ENCODE data around the gene RAD51B. TPM values are rescaled to one million over a fixed set of nuclear protein-coding genes. Genes with fewer than 3 reads are reported as not detected.
A peak's percentile ranks its signal among the peaks of the same experiment; 100 is the strongest.

RAD51B gene
- total and polyA plus RNA-seq, 2 of the 13 experiments (the other 11 are each of a cell fraction or from before 2014, with no cell fraction given): 7.0 to 9.5 TPM

DNA sequence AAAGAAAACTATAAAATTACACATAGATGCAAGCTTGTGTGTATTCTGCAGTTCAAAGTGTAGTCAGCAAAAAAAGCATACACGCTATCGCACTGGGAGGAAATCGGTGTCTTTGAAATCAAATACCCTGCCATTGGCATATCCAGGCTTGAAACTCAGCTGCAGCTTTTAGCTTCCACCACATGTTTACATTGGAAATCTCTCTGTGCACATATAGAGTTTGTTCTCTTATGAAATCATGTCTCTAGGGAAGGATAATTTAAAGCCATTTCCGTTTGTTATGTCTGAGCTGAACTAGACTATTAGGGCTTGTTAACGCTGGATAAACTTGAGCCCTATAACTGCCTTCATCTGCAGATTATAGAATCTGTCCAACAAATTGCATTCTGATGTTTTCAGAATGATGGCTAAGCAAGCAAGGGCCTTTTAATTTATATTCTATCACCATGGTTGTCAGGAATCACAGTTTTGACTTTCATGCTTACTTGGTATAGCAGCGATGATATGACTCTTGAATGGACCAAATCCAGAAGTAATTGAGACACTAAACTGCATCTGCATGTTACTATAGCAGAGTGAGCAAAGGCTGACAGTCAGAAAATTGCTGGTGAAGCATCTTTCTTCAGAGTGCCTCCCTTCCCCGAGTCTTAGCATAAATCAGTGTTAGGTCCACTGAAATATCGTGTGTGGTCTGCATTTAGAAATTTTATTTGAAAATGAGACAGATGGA is 530.5 kb downstream of the RAD51B start (continued):
- TF ChIP-seq, protein P1, sequence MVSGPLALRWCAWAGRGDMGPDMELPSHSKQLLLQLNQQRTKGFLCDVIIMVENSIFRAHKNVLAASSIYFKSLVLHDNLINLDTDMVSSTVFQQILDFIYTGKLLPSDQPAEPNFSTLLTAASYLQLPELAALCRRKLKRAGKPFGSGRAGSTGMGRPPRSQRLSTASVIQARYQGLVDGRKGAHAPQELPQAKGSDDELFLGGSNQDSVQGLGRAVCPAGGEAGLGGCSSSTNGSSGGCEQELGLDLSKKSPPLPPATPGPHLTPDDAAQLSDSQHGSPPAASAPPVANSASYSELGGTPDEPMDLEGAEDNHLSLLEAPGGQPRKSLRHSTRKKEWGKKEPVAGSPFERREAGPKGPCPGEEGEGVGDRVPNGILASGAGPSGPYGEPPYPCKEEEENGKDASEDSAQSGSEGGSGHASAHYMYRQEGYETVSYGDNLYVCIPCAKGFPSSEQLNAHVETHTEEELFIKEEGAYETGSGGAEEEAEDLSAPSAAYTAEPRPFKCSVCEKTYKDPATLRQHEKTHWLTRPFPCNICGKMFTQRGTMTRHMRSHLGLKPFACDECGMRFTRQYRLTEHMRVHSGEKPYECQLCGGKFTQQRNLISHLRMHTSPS (CRISPR knock-in tag; IDR thresholded peaks at IDR 0.05; ENCODE audit: low read depth): no peak; the same call in 1 of the 2 replicates
- TF ChIP-seq ESRRA (CRISPR knock-in tag; IDR thresholded peaks at IDR 0.05; ENCODE audit: low read depth) (peak; percentile 72; the same call in 1 of the 2 replicates), GATAD1 (CRISPR knock-in tag; IDR thresholded peaks at IDR 0.05) (peak; percentile 52; the same call in 1 of the 2 replicates), ZNF567 (CRISPR knock-in tag; IDR thresholded peaks at IDR 0.05; ENCODE audit: borderline replicate concordance) (0 out of 2 replicates have a peak, but pooled peaks have one; percentile 77), SALL2 (CRISPR knock-in tag; IDR thresholded peaks at IDR 0.05) (peak; percentile 49; the same call in 1 of the 2 replicates), NFATC3 (CRISPR knock-in tag; IDR thresholded peaks at IDR 0.05) (no peak), TEAD3 (CRISPR knock-in tag; optimal IDR thresholded peaks at IDR 0.05; ENCODE audit: borderline replicate concordance) (peak; percentile 92), TCF7L2 (IDR thresholded peaks at IDR 0.05; ENCODE audit: low read depth, low read length) (peak; percentile 97), FOXK1 (CRISPR knock-in tag; IDR thresholded peaks at IDR 0.05; ENCODE audit: borderline replicate concordance, low read depth) (peak; percentile 96), SIX4 (CRISPR knock-in tag; IDR thresholded peaks at IDR 0.05) (peak; percentile 100), RCOR2 (CRISPR knock-in tag; IDR thresholded peaks at IDR 0.05) (peak; percentile 98; the same call in 1 of the 2 replicates), ZNF510 (CRISPR knock-in tag; IDR thresholded peaks at IDR 0.05; ENCODE audit: low read depth) (0 out of 2 replicates have a peak, but pooled peaks have one; percentile 28), CEBPB (IDR thresholded peaks at IDR 0.05; ENCODE audit: borderline replicate concordance, low read depth, low read length) (peak; percentile 73; the same call in 1 of the 2 replicates)
- TF ChIP-seq, protein P2, sequence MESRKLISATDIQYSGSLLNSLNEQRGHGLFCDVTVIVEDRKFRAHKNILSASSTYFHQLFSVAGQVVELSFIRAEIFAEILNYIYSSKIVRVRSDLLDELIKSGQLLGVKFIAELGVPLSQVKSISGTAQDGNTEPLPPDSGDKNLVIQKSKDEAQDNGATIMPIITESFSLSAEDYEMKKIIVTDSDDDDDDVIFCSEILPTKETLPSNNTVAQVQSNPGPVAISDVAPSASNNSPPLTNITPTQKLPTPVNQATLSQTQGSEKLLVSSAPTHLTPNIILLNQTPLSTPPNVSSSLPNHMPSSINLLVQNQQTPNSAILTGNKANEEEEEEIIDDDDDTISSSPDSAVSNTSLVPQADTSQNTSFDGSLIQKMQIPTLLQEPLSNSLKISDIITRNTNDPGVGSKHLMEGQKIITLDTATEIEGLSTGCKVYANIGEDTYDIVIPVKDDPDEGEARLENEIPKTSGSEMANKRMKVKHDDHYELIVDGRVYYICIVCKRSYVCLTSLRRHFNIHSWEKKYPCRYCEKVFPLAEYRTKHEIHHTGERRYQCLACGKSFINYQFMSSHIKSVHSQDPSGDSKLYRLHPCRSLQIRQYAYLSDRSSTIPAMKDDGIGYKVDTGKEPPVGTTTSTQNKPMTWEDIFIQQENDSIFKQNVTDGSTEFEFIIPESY (CRISPR knock-in tag; IDR thresholded peaks at IDR 0.05): 0 out of 2 replicates have a peak, but pooled peaks have one; percentile 34
- TF ChIP-seq, protein P3, sequence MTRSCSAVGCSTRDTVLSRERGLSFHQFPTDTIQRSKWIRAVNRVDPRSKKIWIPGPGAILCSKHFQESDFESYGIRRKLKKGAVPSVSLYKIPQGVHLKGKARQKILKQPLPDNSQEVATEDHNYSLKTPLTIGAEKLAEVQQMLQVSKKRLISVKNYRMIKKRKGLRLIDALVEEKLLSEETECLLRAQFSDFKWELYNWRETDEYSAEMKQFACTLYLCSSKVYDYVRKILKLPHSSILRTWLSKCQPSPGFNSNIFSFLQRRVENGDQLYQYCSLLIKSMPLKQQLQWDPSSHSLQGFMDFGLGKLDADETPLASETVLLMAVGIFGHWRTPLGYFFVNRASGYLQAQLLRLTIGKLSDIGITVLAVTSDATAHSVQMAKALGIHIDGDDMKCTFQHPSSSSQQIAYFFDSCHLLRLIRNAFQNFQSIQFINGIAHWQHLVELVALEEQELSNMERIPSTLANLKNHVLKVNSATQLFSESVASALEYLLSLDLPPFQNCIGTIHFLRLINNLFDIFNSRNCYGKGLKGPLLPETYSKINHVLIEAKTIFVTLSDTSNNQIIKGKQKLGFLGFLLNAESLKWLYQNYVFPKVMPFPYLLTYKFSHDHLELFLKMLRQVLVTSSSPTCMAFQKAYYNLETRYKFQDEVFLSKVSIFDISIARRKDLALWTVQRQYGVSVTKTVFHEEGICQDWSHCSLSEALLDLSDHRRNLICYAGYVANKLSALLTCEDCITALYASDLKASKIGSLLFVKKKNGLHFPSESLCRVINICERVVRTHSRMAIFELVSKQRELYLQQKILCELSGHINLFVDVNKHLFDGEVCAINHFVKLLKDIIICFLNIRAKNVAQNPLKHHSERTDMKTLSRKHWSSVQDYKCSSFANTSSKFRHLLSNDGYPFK (CRISPR knock-in tag; IDR thresholded peaks at IDR 0.05; ENCODE audit: borderline replicate concordance): no peak
- TF ChIP-seq, protein P4, sequence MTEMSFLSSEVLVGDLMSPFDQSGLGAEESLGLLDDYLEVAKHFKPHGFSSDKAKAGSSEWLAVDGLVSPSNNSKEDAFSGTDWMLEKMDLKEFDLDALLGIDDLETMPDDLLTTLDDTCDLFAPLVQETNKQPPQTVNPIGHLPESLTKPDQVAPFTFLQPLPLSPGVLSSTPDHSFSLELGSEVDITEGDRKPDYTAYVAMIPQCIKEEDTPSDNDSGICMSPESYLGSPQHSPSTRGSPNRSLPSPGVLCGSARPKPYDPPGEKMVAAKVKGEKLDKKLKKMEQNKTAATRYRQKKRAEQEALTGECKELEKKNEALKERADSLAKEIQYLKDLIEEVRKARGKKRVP (CRISPR knock-in tag; IDR thresholded peaks at IDR 0.05): peak in 1 of 2 experiments; percentile 74; a peak in 1 of 4 replicates
- TF ChIP-seq, protein P5, sequence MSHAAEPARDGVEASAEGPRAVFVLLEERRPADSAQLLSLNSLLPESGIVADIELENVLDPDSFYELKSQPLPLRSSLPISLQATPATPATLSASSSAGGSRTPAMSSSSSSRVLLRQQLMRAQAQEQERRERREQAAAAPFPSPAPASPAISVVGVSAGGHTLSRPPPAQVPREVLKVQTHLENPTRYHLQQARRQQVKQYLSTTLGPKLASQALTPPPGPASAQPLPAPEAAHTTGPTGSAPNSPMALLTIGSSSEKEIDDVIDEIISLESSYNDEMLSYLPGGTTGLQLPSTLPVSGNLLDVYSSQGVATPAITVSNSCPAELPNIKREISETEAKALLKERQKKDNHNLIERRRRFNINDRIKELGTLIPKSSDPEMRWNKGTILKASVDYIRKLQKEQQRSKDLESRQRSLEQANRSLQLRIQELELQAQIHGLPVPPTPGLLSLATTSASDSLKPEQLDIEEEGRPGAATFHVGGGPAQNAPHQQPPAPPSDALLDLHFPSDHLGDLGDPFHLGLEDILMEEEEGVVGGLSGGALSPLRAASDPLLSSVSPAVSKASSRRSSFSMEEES (CRISPR knock-in tag; IDR thresholded peaks at IDR 0.05): no peak
- TF ChIP-seq, protein P6, sequence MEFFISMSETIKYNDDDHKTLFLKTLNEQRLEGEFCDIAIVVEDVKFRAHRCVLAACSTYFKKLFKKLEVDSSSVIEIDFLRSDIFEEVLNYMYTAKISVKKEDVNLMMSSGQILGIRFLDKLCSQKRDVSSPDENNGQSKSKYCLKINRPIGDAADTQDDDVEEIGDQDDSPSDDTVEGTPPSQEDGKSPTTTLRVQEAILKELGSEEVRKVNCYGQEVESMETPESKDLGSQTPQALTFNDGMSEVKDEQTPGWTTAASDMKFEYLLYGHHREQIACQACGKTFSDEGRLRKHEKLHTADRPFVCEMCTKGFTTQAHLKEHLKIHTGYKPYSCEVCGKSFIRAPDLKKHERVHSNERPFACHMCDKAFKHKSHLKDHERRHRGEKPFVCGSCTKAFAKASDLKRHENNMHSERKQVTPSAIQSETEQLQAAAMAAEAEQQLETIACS (CRISPR knock-in tag; IDR thresholded peaks at IDR 0.05): no peak

Measured in HepG2 (cell line).